PC-3 (cell line): ENCODE data around the gene OR52I2. TPM values are rescaled to one million over a fixed set of nuclear protein-coding genes. Genes with fewer than 3 reads are reported as not detected.

Experiments
- ATAC-seq: fragments of 200-7000 bp; cut with Tn5 transposase; 2 replicates; pipeline ENCODE4 v1.9.1; 2020; ENCODE audit warnings: mild to moderate bottlenecking, moderate library complexity
- BruUV-seq: library from RNA; stranded (reverse); fragments of 400-500 nt; replicated peaks from 2 replicates; lab custom pipeline; 2021; lab: Mats Ljungman, UMichigan
- CTCF ChIA-PET: fragments of 300-600 bp; sonication (Branson Sonifier 250); formaldehyde crosslinking; loops from one replicate; lab custom pipeline; 2022; ENCODE audit warnings: antibody characterized with exemption; lab: Charles Lee
- POLR2A ChIA-PET: fragments of 300-600 bp; sonication (Branson Sonifier 250); formaldehyde crosslinking; loops from one replicate; lab custom pipeline; 2022; ENCODE audit warnings: antibody characterized with exemption; ENCODE audit not compliant: unreplicated experiment; lab: Charles Lee
- DNase-seq: peaks from one replicate; pipeline ENCODE4 v3.0.0-alpha.2; 2015
- H2AFZ ChIP-seq: fragments of 300-600 bp; sonication (generic); 2 replicates; pipeline ENCODE4 v1.6.0; 2016; ENCODE audit warnings: antibody characterized with exemption, low read length
- H3F3A ChIP-seq: fragments of 300-600 bp; sonication (generic); one replicate; pipeline ENCODE4 v1.6.0; 2017; ENCODE audit warnings: antibody characterized with exemption, low read length, control low read depth, mild to moderate bottlenecking; ENCODE audit not compliant: unreplicated experiment
- H3K27ac ChIP-seq: fragments of 300-600 bp; sonication (generic); 2 replicates; pipeline ENCODE4 v1.5.1; 2016; ENCODE audit warnings: mild to moderate bottlenecking, low read length
- H3K27me3 ChIP-seq: fragments of 300-600 bp; sonication (generic); 2 replicates; pipeline ENCODE4 v1.6.1; 2016; ENCODE audit warnings: low read length, mixed read lengths
- H3K36me3 ChIP-seq: fragments of 300-600 bp; sonication (generic); 2 replicates; pipeline ENCODE4 v1.6.1; 2016; ENCODE audit warnings: low read depth, mixed run types, low read length, mixed read lengths
- H3K4me1 ChIP-seq: fragments of 300-600 bp; sonication (generic); 2 replicates; pipeline ENCODE4 v1.5.1; 2016; ENCODE audit warnings: low read length; ENCODE audit not compliant: insufficient read depth
- H3K4me2 ChIP-seq: fragments of 300-600 bp; sonication (generic); 2 replicates; pipeline ENCODE4 v1.6.0; 2016; ENCODE audit warnings: low read length
- H3K4me3 ChIP-seq: fragments of 300-600 bp; sonication (generic); 2 replicates; pipeline ENCODE4 v1.5.1; 2016; ENCODE audit warnings: mild to moderate bottlenecking, low read length, mixed read lengths
- H3K79me2 ChIP-seq: fragments of 300-600 bp; sonication (generic); 2 replicates; pipeline ENCODE4 v1.6.1; 2017; ENCODE audit warnings: low read length, mixed read lengths
- H3K9ac ChIP-seq: fragments of 300-600 bp; sonication (generic); 2 replicates; pipeline ENCODE4 v1.6.0; 2016; ENCODE audit warnings: mild to moderate bottlenecking, low read length
- H3K9me2 ChIP-seq: fragments of 300-600 bp; sonication (generic); replicated peaks from 2 replicates; pipeline ENCODE4 v1.6.1; 2016; ENCODE audit warnings: mixed run types, low read length, mixed read lengths
- H3K9me3 ChIP-seq: fragments of 300-600 bp; sonication (generic); 2 replicates; pipeline ENCODE4 v1.6.1; 2016; ENCODE audit warnings: low read length, mixed read lengths
- H4K20me1 ChIP-seq: fragments of 300-600 bp; sonication (generic); 2 replicates; pipeline ENCODE4 v1.6.1; 2016; ENCODE audit warnings: low read length, mixed read lengths
- CTCF ChIP-seq: fragments of 300-600 bp; sonication (generic); conservative IDR thresholded peaks from 2 replicates; pipeline ENCODE4 v1.5.1; 2017; ENCODE audit warnings: antibody characterized with exemption, low read depth, mild to moderate bottlenecking, low read length
- EZH2 ChIP-seq: fragments of 300-600 bp; sonication (generic); IDR thresholded peaks from one replicate; pipeline ENCODE4 v1.6.1; 2017; ENCODE audit warnings: antibody characterized with exemption, mild to moderate bottlenecking, low read length; ENCODE audit not compliant: unreplicated experiment
- EZH2phosphoT487 ChIP-seq: fragments of 300-600 bp; sonication (generic); IDR thresholded peaks from 2 replicates; pipeline ENCODE4 v1.6.1; 2018; ENCODE audit warnings: mild to moderate bottlenecking, antibody characterized with exemption, low read length, borderline replicate concordance
- intact Hi-C: fragments of 100-400 bp; cut with micrococcal nuclease; formaldehyde crosslinking; loops from 2 replicates; pipeline ENCODE4 v1.9.0; 2023
- total RNA-seq: library from RNA; depleted of rRNA; stranded (reverse); fragments of >200 nt; gene quantifications from 2 replicates; pipeline ENCODE4 v1.2.3, GENCODE V29; 2014

Gene OR52I2
- total RNA-seq, 1 experiment from 2014 or later, result not detected

- DNase-seq (no peak), ATAC-seq (no peak)
- H3K79me2 ChIP-seq, result no peaks in the 10 kb centered on the region
- no peaks in the 10 kb centered on the region for H4K20me1 ChIP-seq
- no peak overlapping the region for H3K27ac ChIP-seq
- intact Hi-C loops, result no loop called here
- ChIA-PET POLR2A (no interaction called here), CTCF (no interaction called here)
- no peak overlapping the region for H2AFZ ChIP-seq
- no peak overlapping the region for H3K9ac ChIP-seq
- H3K27me3 ChIP-seq, result peaks cover 69% of the 10 kb centered on the region
- H3F3A ChIP-seq, result no peaks in the 10 kb centered on the region
- no peaks in the 10 kb centered on the region for H3K36me3 ChIP-seq
- H3K4me3 ChIP-seq, result no peak overlapping the region
- no peaks in the 10 kb centered on the region for H3K9me3 ChIP-seq
- BruUV-seq, result no TSS peak
- H3K9me2 ChIP-seq, result no peaks in the 10 kb centered on the region
- no peak overlapping the region for H3K4me2 ChIP-seq
- H3K4me1 ChIP-seq, result no peaks in the 10 kb centered on the region
- TF ChIP-seq CTCF (no peak), EZH2 (no peak), EZH2phosphoT487 (no peak)
Measured at GRCh38 chr11:4580124-4580523, 1.4 kb upstream of the OR52I2 start.

GRCh38 chr11:4589017-4589416 lies 7.5 kb downstream of the OR52I2 start:
- Histone ChIP-seq H2AFZ (no peak overlapping the region), H3F3A (no peaks in the 10 kb centered on the region), H3K4me1 (no peaks in the 10 kb centered on the region), H3K9ac (no peak overlapping the region), H3K4me3 (no peak overlapping the region), H3K4me2 (no peak overlapping the region), H3K36me3 (no peaks in the 10 kb centered on the region), H3K9me2 (no peaks in the 10 kb centered on the region), H4K20me1 (no peaks in the 10 kb centered on the region), H3K79me2 (no peaks in the 10 kb centered on the region), H3K27me3 (peaks cover 9% of the 10 kb centered on the region), H3K27ac (no peak overlapping the region), H3K9me3 (no peaks in the 10 kb centered on the region)
- ATAC-seq (no peak), DNase-seq (no peak)
- ChIA-PET POLR2A (no interaction called here), CTCF (no interaction called here)
- no peak for TF ChIP-seq EZH2phosphoT487
- TF ChIP-seq CTCF, result no peak
- no peak for TF ChIP-seq EZH2
- BruUV-seq, result no TSS peak
- intact Hi-C loops, result no loop called here

GRCh38 chr11:4593739-4594138 lies 12.2 kb downstream of the OR52I2 start, which contains the start of gene OR52I1:
Gene OR52I1, plus strand, starts transcription at chr11:4594039. Its CDS starts 0 bp downstream, at chr11:4594039.
- DNase-seq (no peak), ATAC-seq (no peak)
- Histone ChIP-seq H3K9ac (no peak within 1 kb of the TSS), H3K4me3 (no peak within 1 kb of the TSS), H3K27me3 (no peaks in the 10 kb centered on the region), H3K79me2 (no peaks in the 10 kb centered on the region), H3K9me3 (no peaks in the 10 kb centered on the region), H2AFZ (no peak within 1 kb of the TSS), H3K9me2 (no peaks in the 10 kb centered on the region), H3K4me1 (no peaks in the 10 kb centered on the region), H3K4me2 (no peak within 1 kb of the TSS), H4K20me1 (no peaks in the 10 kb centered on the region), H3K27ac (no peak within 1 kb of the TSS), H3K36me3 (no peaks in the 10 kb centered on the region), H3F3A (no peaks in the 10 kb centered on the region)
- TF ChIP-seq EZH2, result no peak
- no peak for TF ChIP-seq CTCF
- TF ChIP-seq EZH2phosphoT487, result no peak
- intact Hi-C loops, result no loop called here
- CTCF ChIA-PET, result no interaction called here
- no TSS peak for BruUV-seq
- POLR2A ChIA-PET, result no interaction called here
